ENCODE results near the gene SOBP.
"Not testable (repeated sequence)": the region's sequence is repeated elsewhere in the genome, so short reads cannot be mapped to it uniquely, and the experiment has no call there.

SOBP gene

GRCh38 chr6:107515955-107516354 lies 26.0 kb downstream of the SOBP start:
- no peaks in the 10 kb centered on the region for H3K36me3 ChIP-seq (ENCODE audit: control insufficient read depth, insufficient read depth, low read length)
- H3K27me3 ChIP-seq (ENCODE audit: control insufficient read depth, insufficient read depth, low read length): no peaks in the 10 kb centered on the region
- H3K27ac ChIP-seq (ENCODE audit: low read depth, low read length): no peak overlapping the region
- peaks cover 3% of the 10 kb centered on the region for H3K4me1 ChIP-seq (ENCODE audit: control insufficient read depth, insufficient read depth, low read length)
- no peak overlapping the region for H3K4me3 ChIP-seq (ENCODE audit: low read length)
- no peak overlapping the region for H3K9ac ChIP-seq (ENCODE audit: low read length)

- Histone ChIP-seq H3K9ac (ENCODE audit: low read length) (no peak overlapping the region), H3K27ac (ENCODE audit: low read depth, low read length) (no peak overlapping the region), H3K27me3 (ENCODE audit: control insufficient read depth, insufficient read depth, low read length) (no peaks in the 10 kb centered on the region), H3K4me3 (ENCODE audit: low read length) (no peak overlapping the region), H3K4me1 (ENCODE audit: control insufficient read depth, insufficient read depth, low read length) (no peaks in the 10 kb centered on the region), H3K36me3 (ENCODE audit: control insufficient read depth, insufficient read depth, low read length) (no peaks in the 10 kb centered on the region)
Measured at GRCh38 chr6:107517274-107517673, 27.4 kb downstream of the SOBP start.

GRCh38 chr6:107519224-107519623 lies 29.3 kb downstream of the SOBP start:
- not testable (repeated sequence) for H3K4me3 ChIP-seq (ENCODE audit: low read length); H3K27ac ChIP-seq (ENCODE audit: low read depth, low read length); H3K27me3 ChIP-seq (ENCODE audit: control insufficient read depth, insufficient read depth, low read length); H3K9ac ChIP-seq (ENCODE audit: low read length); H3K4me1 ChIP-seq (ENCODE audit: control insufficient read depth, insufficient read depth, low read length); H3K36me3 ChIP-seq (ENCODE audit: control insufficient read depth, insufficient read depth, low read length)

- not testable (repeated sequence) for H3K4me1 ChIP-seq (ENCODE audit: control insufficient read depth, insufficient read depth, low read length); H3K27me3 ChIP-seq (ENCODE audit: control insufficient read depth, insufficient read depth, low read length); H3K4me3 ChIP-seq (ENCODE audit: low read length); H3K27ac ChIP-seq (ENCODE audit: low read depth, low read length); H3K36me3 ChIP-seq (ENCODE audit: control insufficient read depth, insufficient read depth, low read length); H3K9ac ChIP-seq (ENCODE audit: low read length)
Measured at GRCh38 chr6:107520706-107521105, 30.8 kb downstream of the SOBP start.

GRCh38 chr6:107523054-107523791 lies 33.3 kb downstream of the SOBP start:
- H3K36me3 ChIP-seq (ENCODE audit: control insufficient read depth, insufficient read depth, low read length): no peaks in the 10 kb centered on the region
- no peak overlapping the region for H3K9ac ChIP-seq (ENCODE audit: low read length)
- no peak overlapping the region for H3K27ac ChIP-seq (ENCODE audit: low read depth, low read length)
- H3K4me1 ChIP-seq (ENCODE audit: control insufficient read depth, insufficient read depth, low read length): no peaks in the 10 kb centered on the region
- H3K4me3 ChIP-seq (ENCODE audit: low read length): no peak overlapping the region
- no peaks in the 10 kb centered on the region for H3K27me3 ChIP-seq (ENCODE audit: control insufficient read depth, insufficient read depth, low read length)

GRCh38 chr6:107523794-107524193 lies 33.9 kb downstream of the SOBP start:
- no peak overlapping the region for H3K9ac ChIP-seq (ENCODE audit: low read length)
- no peak overlapping the region for H3K4me3 ChIP-seq (ENCODE audit: low read length)
- no peaks in the 10 kb centered on the region for H3K36me3 ChIP-seq (ENCODE audit: control insufficient read depth, insufficient read depth, low read length)
- no peaks in the 10 kb centered on the region for H3K4me1 ChIP-seq (ENCODE audit: control insufficient read depth, insufficient read depth, low read length)
- no peak overlapping the region for H3K27ac ChIP-seq (ENCODE audit: low read depth, low read length)
- no peaks in the 10 kb centered on the region for H3K27me3 ChIP-seq (ENCODE audit: control insufficient read depth, insufficient read depth, low read length)

- H3K9ac ChIP-seq (ENCODE audit: low read length): no peak overlapping the region
- no peaks in the 10 kb centered on the region for H3K36me3 ChIP-seq (ENCODE audit: control insufficient read depth, insufficient read depth, low read length)
Measured at GRCh38 chr6:107524626-107525025, 34.7 kb downstream of the SOBP start.

GRCh38 chr6:107531868-107532267 lies 42.0 kb downstream of the SOBP start:
- no peak overlapping the region for H3K27ac ChIP-seq (ENCODE audit: low read depth, low read length)
- H3K27me3 ChIP-seq (ENCODE audit: control insufficient read depth, insufficient read depth, low read length): no peaks in the 10 kb centered on the region

More at GRCh38 chr6:107524626-107525025, 34.7 kb downstream of the SOBP start:
- Histone ChIP-seq H3K27me3 (ENCODE audit: control insufficient read depth, insufficient read depth, low read length) (no peaks in the 10 kb centered on the region), H3K4me3 (ENCODE audit: low read length) (no peak overlapping the region), H3K27ac (ENCODE audit: low read depth, low read length) (no peak overlapping the region), H3K4me1 (ENCODE audit: control insufficient read depth, insufficient read depth, low read length) (no peaks in the 10 kb centered on the region)

GRCh38 chr6:107532706-107533105 lies 42.8 kb downstream of the SOBP start:
- Histone ChIP-seq H3K9ac (ENCODE audit: low read length) (no peak overlapping the region), H3K36me3 (ENCODE audit: control insufficient read depth, insufficient read depth, low read length) (no peaks in the 10 kb centered on the region), H3K27me3 (ENCODE audit: control insufficient read depth, insufficient read depth, low read length) (no peaks in the 10 kb centered on the region), H3K4me3 (ENCODE audit: low read length) (no peak overlapping the region), H3K4me1 (ENCODE audit: control insufficient read depth, insufficient read depth, low read length) (peaks cover 20% of the 10 kb centered on the region), H3K27ac (ENCODE audit: low read depth, low read length) (peak overlapping the region; percentile 20)

More at GRCh38 chr6:107531868-107532267, 42.0 kb downstream of the SOBP start:
- H3K4me1 ChIP-seq (ENCODE audit: control insufficient read depth, insufficient read depth, low read length): peaks cover 17% of the 10 kb centered on the region
- H3K9ac ChIP-seq (ENCODE audit: low read length): no peak overlapping the region
- no peaks in the 10 kb centered on the region for H3K36me3 ChIP-seq (ENCODE audit: control insufficient read depth, insufficient read depth, low read length)
- no peak overlapping the region for H3K4me3 ChIP-seq (ENCODE audit: low read length)

- no peaks in the 10 kb centered on the region for H3K36me3 ChIP-seq (ENCODE audit: control insufficient read depth, insufficient read depth, low read length)
- H3K27me3 ChIP-seq (ENCODE audit: control insufficient read depth, insufficient read depth, low read length): no peaks in the 10 kb centered on the region
- H3K27ac ChIP-seq (ENCODE audit: low read depth, low read length): no peak overlapping the region
- peaks cover 20% of the 10 kb centered on the region for H3K4me1 ChIP-seq (ENCODE audit: control insufficient read depth, insufficient read depth, low read length)
- no peak overlapping the region for H3K4me3 ChIP-seq (ENCODE audit: low read length)
- no peak overlapping the region for H3K9ac ChIP-seq (ENCODE audit: low read length)
Measured at GRCh38 chr6:107533415-107534059, 43.6 kb downstream of the SOBP start.

- peaks cover 20% of the 10 kb centered on the region for H3K4me1 ChIP-seq (ENCODE audit: control insufficient read depth, insufficient read depth, low read length)
- no peak overlapping the region for H3K9ac ChIP-seq (ENCODE audit: low read length)
- H3K27ac ChIP-seq (ENCODE audit: low read depth, low read length): no peak overlapping the region
- H3K36me3 ChIP-seq (ENCODE audit: control insufficient read depth, insufficient read depth, low read length): no peaks in the 10 kb centered on the region
- no peak overlapping the region for H3K4me3 ChIP-seq (ENCODE audit: low read length)
- H3K27me3 ChIP-seq (ENCODE audit: control insufficient read depth, insufficient read depth, low read length): no peaks in the 10 kb centered on the region
Measured at GRCh38 chr6:107534571-107535141, 44.7 kb downstream of the SOBP start.

- Histone ChIP-seq H3K4me1 (ENCODE audit: control insufficient read depth, insufficient read depth, low read length) (peaks cover 26% of the 10 kb centered on the region), H3K27me3 (ENCODE audit: control insufficient read depth, insufficient read depth, low read length) (no peaks in the 10 kb centered on the region), H3K4me3 (ENCODE audit: low read length) (no peak overlapping the region), H3K36me3 (ENCODE audit: control insufficient read depth, insufficient read depth, low read length) (no peaks in the 10 kb centered on the region), H3K9ac (ENCODE audit: low read length) (no peak overlapping the region), H3K27ac (ENCODE audit: low read depth, low read length) (no peak overlapping the region)
Measured at GRCh38 chr6:107535626-107536025, 45.7 kb downstream of the SOBP start.

Data from rectal smooth muscle tissue (tissue), 1 donor.